Umbilical cord (tissue), 1 donor: ENCODE results near the gene TUBB4A. TPM values are rescaled to one million over a fixed set of nuclear protein-coding genes. Genes with fewer than 3 reads are reported as not detected.

Experiments used
- total RNA-seq: library from RNA; depleted of rRNA; stranded (reverse); fragments of >200 nt; gene quantifications from one replicate; pipeline ENCODE4 v1.2.3, GENCODE V29; 2014; ENCODE audit warnings: low replicate concordance; ENCODE audit not compliant: insufficient read depth

The TUBB4A gene
- total RNA-seq, 1 donor from 2014 or later: not detected

Other genes with a start within 250 kb of the TUBB4A start
- gene MLLT1, start 222.3 kb downstream of the TUBB4A start, total RNA-seq: 4.3 TPM
- gene ACER1, start 168.7 kb downstream of the TUBB4A start, total RNA-seq: not detected
- 49.4 TPM for gene CLPP, start 140.8 kb downstream of the TUBB4A start, total RNA-seq
- 97.5 TPM for gene ALKBH7, start 129.5 kb downstream of the TUBB4A start, total RNA-seq
- gene PSPN, start 126.4 kb downstream of the TUBB4A start, total RNA-seq: 3.1 TPM
- gene GTF2F1, start 109.1 kb downstream of the TUBB4A start, total RNA-seq: 29.4 TPM
- gene KHSRP, start 77.5 kb downstream of the TUBB4A start, total RNA-seq: 42.4 TPM
- gene SLC25A41, start 68.5 kb downstream of the TUBB4A start, total RNA-seq: not detected
- 26.7 TPM for gene SLC25A23, start 42.5 kb downstream of the TUBB4A start, total RNA-seq
- gene CRB3, start 38.0 kb downstream of the TUBB4A start, total RNA-seq: 9.1 TPM
- not detected for gene DENND1C, start 20.5 kb downstream of the TUBB4A start, total RNA-seq
- gene TNFSF9, start 28.7 kb upstream of the TUBB4A start, total RNA-seq: not detected
- not detected for gene CD70, start 88.8 kb upstream of the TUBB4A start, total RNA-seq
- gene TNFSF14, start 167.9 kb upstream of the TUBB4A start, total RNA-seq: 0.72 TPM
- gene C3, start 218.3 kb upstream of the TUBB4A start, total RNA-seq: 48.4 TPM
- gene GPR108, start 235.3 kb upstream of the TUBB4A start, total RNA-seq: 36.8 TPM
- 79.2 TPM for gene TRIP10, start 237.4 kb upstream of the TUBB4A start, total RNA-seq